Gastrocnemius medialis (tissue), 4 donors: ENCODE measurements around the gene ABL1.

Source experiments
- POLR2A ChIP-seq, 2 donors: fragments of 450-650 bp; IDR thresholded peaks; one replicate each; pipeline ENCODE4 v1.6.1; 2017; ENCODE audit warnings: antibody characterized with exemption in 2 of 2, mild to moderate bottlenecking in 2 of 2, moderate library complexity in 2 of 2
- TF ChIP-seq, protein P1 (sequence below), 5 experiments: fragments of 450-650 bp in 3 of 5; fragments of 200-600 bp in 2 of 5; sonication (generic) in 2 of 5; IDR thresholded peaks in 4 of 5; conservative IDR thresholded peaks in 1 of 5; 1 replicate in 4 of 5; 2 replicates in 1 of 5; pipeline ENCODE4 v1.5.1; 2016 to 2019; ENCODE audit warnings: antibody characterized with exemption in 5 of 5, mild to moderate bottlenecking in 3 of 5, moderate library complexity in 3 of 5

DNA sequence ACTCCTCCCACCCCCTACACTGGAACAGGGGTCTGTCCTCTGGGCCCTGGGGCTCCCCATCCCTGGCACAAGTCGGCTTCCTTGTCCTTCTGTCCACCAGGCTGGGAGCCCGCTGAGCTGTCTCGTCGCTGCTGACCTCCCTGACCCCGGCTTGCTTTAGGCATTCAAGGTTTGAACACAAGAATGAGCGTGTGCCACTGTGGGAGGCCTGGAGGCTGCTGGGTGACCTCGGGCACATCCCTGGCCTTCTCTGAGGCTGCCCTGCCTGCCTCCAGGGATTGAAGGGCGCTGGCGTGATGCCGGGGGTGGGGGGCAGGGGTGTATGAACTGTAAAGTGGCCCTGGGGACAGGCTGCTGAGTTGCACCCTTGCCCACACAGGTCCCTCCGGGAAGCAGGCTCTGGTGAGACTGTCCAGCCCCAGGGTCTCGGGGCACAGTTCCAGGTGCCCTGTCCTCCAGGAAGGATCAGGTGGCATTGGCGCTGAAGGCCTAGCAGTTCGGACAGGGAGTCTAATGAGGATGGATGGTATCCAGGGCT is 85.8 kb downstream of the ABL1 start:
- TF ChIP-seq, protein P1, sequence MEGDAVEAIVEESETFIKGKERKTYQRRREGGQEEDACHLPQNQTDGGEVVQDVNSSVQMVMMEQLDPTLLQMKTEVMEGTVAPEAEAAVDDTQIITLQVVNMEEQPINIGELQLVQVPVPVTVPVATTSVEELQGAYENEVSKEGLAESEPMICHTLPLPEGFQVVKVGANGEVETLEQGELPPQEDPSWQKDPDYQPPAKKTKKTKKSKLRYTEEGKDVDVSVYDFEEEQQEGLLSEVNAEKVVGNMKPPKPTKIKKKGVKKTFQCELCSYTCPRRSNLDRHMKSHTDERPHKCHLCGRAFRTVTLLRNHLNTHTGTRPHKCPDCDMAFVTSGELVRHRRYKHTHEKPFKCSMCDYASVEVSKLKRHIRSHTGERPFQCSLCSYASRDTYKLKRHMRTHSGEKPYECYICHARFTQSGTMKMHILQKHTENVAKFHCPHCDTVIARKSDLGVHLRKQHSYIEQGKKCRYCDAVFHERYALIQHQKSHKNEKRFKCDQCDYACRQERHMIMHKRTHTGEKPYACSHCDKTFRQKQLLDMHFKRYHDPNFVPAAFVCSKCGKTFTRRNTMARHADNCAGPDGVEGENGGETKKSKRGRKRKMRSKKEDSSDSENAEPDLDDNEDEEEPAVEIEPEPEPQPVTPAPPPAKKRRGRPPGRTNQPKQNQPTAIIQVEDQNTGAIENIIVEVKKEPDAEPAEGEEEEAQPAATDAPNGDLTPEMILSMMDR (IDR thresholded peaks at IDR 0.05 in 4 of 5, conservative IDR thresholded peaks at IDR 0.05 in 1 of 5): no peak
- no peak for TF ChIP-seq POLR2A (IDR thresholded peaks at IDR 0.05)
